ENCODE results near the gene REPIN1. TPM values are rescaled to one million over a fixed set of nuclear protein-coding genes. Genes with fewer than 3 reads are reported as not detected.

REPIN1 gene
- polyA plus RNA-seq, 1 of the 3 experiments (the other 2 are of a cell fraction) = 91.6 TPM

- ChIA-PET POLR2A (interaction anchor here (1.5 kb wide), 1 partner anchor 88 kb away, joined by 3 read pairs; the partner anchor contains the start of genes ACTR3C and LRRC61), CTCF (interaction anchor here (1.0 to 2.8 kb wide), 4 partner anchors 9 to 25 kb away, joined by 3 to 8 read pairs (median 4); no protein-coding TSS in a partner anchor)
- Histone ChIP-seq H3K4me1 (ENCODE audit: control insufficient read depth in 1 of 2, insufficient read depth in 2 of 2, low read depth in 1 of 2, low read length in 1 of 2) (peaks cover 0 to 8% of the 10 kb centered on the region in 2 experiments; a peak in 1 of 4 replicates), H4K20me1 (ENCODE audit: insufficient read depth) (no peaks in the 10 kb centered on the region), H3K4me2 (no peak overlapping the region), H3K79me2 (ENCODE audit: insufficient read depth) (no peaks in the 10 kb centered on the region), H3K9me3 (no peaks in the 10 kb centered on the region), H3K9ac (no peak overlapping the region), H3K36me3 (replicated peaks in 1 of 2; ENCODE audit: control insufficient read depth in 1 of 2, insufficient read depth in 2 of 2, low read length in 1 of 2) (peaks cover 0 to 6% of the 10 kb centered on the region in 2 experiments), H3K27me3 (ENCODE audit: insufficient read depth) (no peaks in the 10 kb centered on the region), H2AFZ (ENCODE audit: low read depth) (no peak overlapping the region), H3F3A (replicated peaks; ENCODE audit: insufficient read depth) (no peaks in the 10 kb centered on the region), H3K4me3 (ENCODE audit: low read depth in 2 of 2, low read length in 1 of 2) (no peak overlapping the region), H3K9me2 (no peaks in the 10 kb centered on the region), H3K27ac (ENCODE audit: low read depth in 2 of 2, low read length in 1 of 2) (no peak overlapping the region)
- no peak for TF ChIP-seq JUND (IDR thresholded peaks at IDR 0.05)
- TF ChIP-seq RCOR1 (IDR thresholded peaks at IDR 0.05; ENCODE audit: low read length) = no peak
- no peak for TF ChIP-seq SMC3 (IDR thresholded peaks at IDR 0.05; ENCODE audit: low read depth, low read length)
- no peak for TF ChIP-seq ELF1 (IDR thresholded peaks at IDR 0.05)
- no peak for TF ChIP-seq EZH2phosphoT487 (IDR thresholded peaks at IDR 0.05; ENCODE audit: borderline replicate concordance, low read depth)
- TF ChIP-seq RXRA (IDR thresholded peaks at IDR 0.05; ENCODE audit: borderline replicate concordance, low read depth) = no peak
- no peak for TF ChIP-seq MEF2A (IDR thresholded peaks at IDR 0.05; ENCODE audit: borderline replicate concordance, low read depth)
- no peak for TF ChIP-seq RAD21 (IDR thresholded peaks at IDR 0.05; ENCODE audit: low read length)
- TF ChIP-seq POLR2AphosphoS5 (IDR thresholded peaks at IDR 0.05; ENCODE audit: low read depth, low read length) = no peak
- no peak for TF ChIP-seq GABPA (IDR thresholded peaks at IDR 0.05; ENCODE audit: low read depth)
- TF ChIP-seq EP300 (IDR thresholded peaks at IDR 0.05; ENCODE audit: borderline replicate concordance in 1 of 2, low read depth in 1 of 2, low read length in 1 of 2) = no peak
- DNase-seq = no peak
- 86% methylated on average over 10 of the region's 10 CpGs for WGBS (ENCODE audit: low lambda C conversion rate)
Measured at GRCh38 chr7:150410680-150411346, 42.2 kb downstream of the REPIN1 start.

- H3F3A ChIP-seq (replicated peaks; ENCODE audit: insufficient read depth) = no peaks in the 10 kb centered on the region
- H4K20me1 ChIP-seq (ENCODE audit: insufficient read depth) = no peaks in the 10 kb centered on the region
- H3K9me2 ChIP-seq = no peaks in the 10 kb centered on the region
- DNase-seq = no peak
- H3K4me2 ChIP-seq = no peak overlapping the region
- no peaks in the 10 kb centered on the region for H3K9me3 ChIP-seq
- peaks cover 0 to 6% of the 10 kb centered on the region in 2 experiments for H3K36me3 ChIP-seq (replicated peaks in 1 of 2; ENCODE audit: control insufficient read depth in 1 of 2, insufficient read depth in 2 of 2, low read length in 1 of 2)
- ChIA-PET POLR2A (no interaction called here), CTCF (interaction anchor here (1.0 to 2.8 kb wide), 4 partner anchors 9 to 26 kb away, joined by 3 to 8 read pairs (median 4); no protein-coding TSS in a partner anchor)
- 81% methylated on average over 10 of the region's 11 CpGs for WGBS (ENCODE audit: low lambda C conversion rate)
- H3K27me3 ChIP-seq (ENCODE audit: insufficient read depth) = no peaks in the 10 kb centered on the region
- no peak overlapping the region for H2AFZ ChIP-seq (ENCODE audit: low read depth)
- H3K4me1 ChIP-seq (ENCODE audit: control insufficient read depth in 1 of 2, insufficient read depth in 2 of 2, low read depth in 1 of 2, low read length in 1 of 2) = peaks cover 0 to under 1% of the 10 kb centered on the region in 2 experiments; a peak in 1 of 4 replicates
- no peak overlapping the region for H3K9ac ChIP-seq
- no peak overlapping the region for H3K27ac ChIP-seq (ENCODE audit: low read depth in 2 of 2, low read length in 1 of 2)
- TF ChIP-seq USF2 (IDR thresholded peaks at IDR 0.05; ENCODE audit: borderline replicate concordance, low read depth, low read length) (no peak), ZBTB33 (IDR thresholded peaks at IDR 0.05; ENCODE audit: borderline replicate concordance, low read depth) (no peak), RCOR1 (IDR thresholded peaks at IDR 0.05; ENCODE audit: low read length) (no peak), CHD2 (IDR thresholded peaks at IDR 0.05; ENCODE audit: low read length, partially characterized antibody) (no peak), TEAD4 (IDR thresholded peaks at IDR 0.05; ENCODE audit: borderline replicate concordance, insufficient read depth) (no peak), ELF1 (IDR thresholded peaks at IDR 0.05) (no peak), MXI1 (IDR thresholded peaks at IDR 0.05; ENCODE audit: low read depth, low read length) (no peak), FOSL2 (IDR thresholded peaks at IDR 0.05; ENCODE audit: borderline replicate concordance, low read depth) (no peak), JUND (IDR thresholded peaks at IDR 0.05) (no peak), GATA2 (CRISPR knock-in tag; IDR thresholded peaks at IDR 0.05) (no peak)
- TF ChIP-seq, protein P1, sequence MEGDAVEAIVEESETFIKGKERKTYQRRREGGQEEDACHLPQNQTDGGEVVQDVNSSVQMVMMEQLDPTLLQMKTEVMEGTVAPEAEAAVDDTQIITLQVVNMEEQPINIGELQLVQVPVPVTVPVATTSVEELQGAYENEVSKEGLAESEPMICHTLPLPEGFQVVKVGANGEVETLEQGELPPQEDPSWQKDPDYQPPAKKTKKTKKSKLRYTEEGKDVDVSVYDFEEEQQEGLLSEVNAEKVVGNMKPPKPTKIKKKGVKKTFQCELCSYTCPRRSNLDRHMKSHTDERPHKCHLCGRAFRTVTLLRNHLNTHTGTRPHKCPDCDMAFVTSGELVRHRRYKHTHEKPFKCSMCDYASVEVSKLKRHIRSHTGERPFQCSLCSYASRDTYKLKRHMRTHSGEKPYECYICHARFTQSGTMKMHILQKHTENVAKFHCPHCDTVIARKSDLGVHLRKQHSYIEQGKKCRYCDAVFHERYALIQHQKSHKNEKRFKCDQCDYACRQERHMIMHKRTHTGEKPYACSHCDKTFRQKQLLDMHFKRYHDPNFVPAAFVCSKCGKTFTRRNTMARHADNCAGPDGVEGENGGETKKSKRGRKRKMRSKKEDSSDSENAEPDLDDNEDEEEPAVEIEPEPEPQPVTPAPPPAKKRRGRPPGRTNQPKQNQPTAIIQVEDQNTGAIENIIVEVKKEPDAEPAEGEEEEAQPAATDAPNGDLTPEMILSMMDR (IDR thresholded peaks at IDR 0.05) = no peak
- TF ChIP-seq, protein P2, sequence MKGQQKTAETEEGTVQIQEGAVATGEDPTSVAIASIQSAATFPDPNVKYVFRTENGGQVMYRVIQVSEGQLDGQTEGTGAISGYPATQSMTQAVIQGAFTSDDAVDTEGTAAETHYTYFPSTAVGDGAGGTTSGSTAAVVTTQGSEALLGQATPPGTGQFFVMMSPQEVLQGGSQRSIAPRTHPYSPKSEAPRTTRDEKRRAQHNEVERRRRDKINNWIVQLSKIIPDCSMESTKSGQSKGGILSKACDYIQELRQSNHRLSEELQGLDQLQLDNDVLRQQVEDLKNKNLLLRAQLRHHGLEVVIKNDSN (IDR thresholded peaks at IDR 0.05; ENCODE audit: borderline replicate concordance, low read depth) = no peak
- TF ChIP-seq, protein P3, sequence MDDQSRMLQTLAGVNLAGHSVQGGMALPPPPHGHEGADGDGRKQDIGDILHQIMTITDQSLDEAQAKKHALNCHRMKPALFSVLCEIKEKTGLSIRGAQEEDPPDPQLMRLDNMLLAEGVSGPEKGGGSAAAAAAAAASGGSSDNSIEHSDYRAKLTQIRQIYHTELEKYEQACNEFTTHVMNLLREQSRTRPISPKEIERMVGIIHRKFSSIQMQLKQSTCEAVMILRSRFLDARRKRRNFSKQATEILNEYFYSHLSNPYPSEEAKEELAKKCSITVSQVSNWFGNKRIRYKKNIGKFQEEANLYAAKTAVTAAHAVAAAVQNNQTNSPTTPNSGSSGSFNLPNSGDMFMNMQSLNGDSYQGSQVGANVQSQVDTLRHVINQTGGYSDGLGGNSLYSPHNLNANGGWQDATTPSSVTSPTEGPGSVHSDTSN (IDR thresholded peaks at IDR 0.05) = no peak
- H3K4me3 ChIP-seq (ENCODE audit: low read depth in 2 of 2, low read length in 1 of 2) = no peak overlapping the region
- no peaks in the 10 kb centered on the region for H3K79me2 ChIP-seq (ENCODE audit: insufficient read depth)
Measured at GRCh38 chr7:150411606-150412005, 43.0 kb downstream of the REPIN1 start.
